ENCODE results near the gene NCK2.

NCK2 gene

GRCh38 chr2:105793196-105793975 is 48.7 kb downstream of the NCK2 start:
- DNase-seq (ENCODE audit: low spot score), result no peak

GRCh38 chr2:105794926-105795574 is 50.3 kb downstream of the NCK2 start:
- no peak for DNase-seq (ENCODE audit: low spot score)

- DNase-seq (ENCODE audit: low spot score), result no peak
Measured at GRCh38 chr2:105795575-105795934, 50.8 kb downstream of the NCK2 start.

GRCh38 chr2:105796131-105796638 is 51.5 kb downstream of the NCK2 start:
- DNase-seq (ENCODE audit: low spot score), result no peak

GRCh38 chr2:105796791-105797190 is 52.1 kb downstream of the NCK2 start:
- DNase-seq (ENCODE audit: low spot score), result no peak

GRCh38 chr2:105797298-105797819 is 52.6 kb downstream of the NCK2 start:
- no peak for DNase-seq (ENCODE audit: low spot score)

- no peak for DNase-seq (ENCODE audit: low spot score)
Measured at GRCh38 chr2:105798595-105798994, 53.9 kb downstream of the NCK2 start.

GRCh38 chr2:105800036-105800713 is 55.5 kb downstream of the NCK2 start:
- DNase-seq (ENCODE audit: low spot score), result no peak

GRCh38 chr2:105800953-105801635 is 56.4 kb downstream of the NCK2 start:
- DNase-seq (ENCODE audit: low spot score), result no peak

- DNase-seq (ENCODE audit: low spot score), result no peak
Measured at GRCh38 chr2:105801961-105802360, 57.2 kb downstream of the NCK2 start.

GRCh38 chr2:105802587-105802986 is 57.9 kb downstream of the NCK2 start:
- DNase-seq (ENCODE audit: low spot score), result no peak

- no peak for DNase-seq (ENCODE audit: low spot score)
Measured at GRCh38 chr2:105803337-105803736, 58.6 kb downstream of the NCK2 start.

GRCh38 chr2:105803773-105804172 is 59.1 kb downstream of the NCK2 start:
- no peak for DNase-seq (ENCODE audit: low spot score)

GRCh38 chr2:105804266-105804665 is 59.6 kb downstream of the NCK2 start:
- no peak for DNase-seq (ENCODE audit: low spot score)

- DNase-seq (ENCODE audit: low spot score), result no peak
Measured at GRCh38 chr2:105806996-105807395, 62.3 kb downstream of the NCK2 start.

- no peak for DNase-seq (ENCODE audit: low spot score)
Measured at GRCh38 chr2:105808423-105809096, 63.8 kb downstream of the NCK2 start.

GRCh38 chr2:105809097-105809473 is 64.4 kb downstream of the NCK2 start:
- DNase-seq (ENCODE audit: low spot score), result no peak

GRCh38 chr2:105809723-105810122 is 65.0 kb downstream of the NCK2 start:
- no peak for DNase-seq (ENCODE audit: low spot score)

GRCh38 chr2:105812180-105813044 is 67.7 kb downstream of the NCK2 start:
- DNase-seq (ENCODE audit: low spot score), result no peak

GRCh38 chr2:105813045-105813315 is 68.3 kb downstream of the NCK2 start:
- no peak for DNase-seq (ENCODE audit: low spot score)

- no peak for DNase-seq (ENCODE audit: low spot score)
Measured at GRCh38 chr2:105813405-105813804, 68.7 kb downstream of the NCK2 start.
